H9 (cell line): ENCODE results near the gene GRIP1. TPM values are rescaled to one million over a fixed set of nuclear protein-coding genes. Genes with fewer than 3 reads are reported as not detected.

Experiments
- DNase-seq: peaks from one replicate; pipeline ENCODE4 v3.0.0-alpha.2; 2017
- H2AFZ ChIP-seq: one replicate; pipeline ENCODE4 v1.6.1; 2013; ENCODE audit warnings: mild to moderate bottlenecking, low read length, control low read depth, moderate library complexity
- H2AK5ac ChIP-seq: 2 replicates; pipeline ENCODE4 v1.6.1; 2013; ENCODE audit warnings: low read length, control low read depth, mixed read lengths; ENCODE audit not compliant: insufficient read length
- H2BK120ac ChIP-seq: one replicate; pipeline ENCODE4 v1.6.1; 2013; ENCODE audit warnings: low read depth, mild to moderate bottlenecking, low read length, control low read depth, inconsistent platforms; ENCODE audit not compliant: poor library complexity, severe bottlenecking
- H2BK12ac ChIP-seq: 2 replicates; pipeline ENCODE4 v1.6.1; 2013; ENCODE audit warnings: low read length, control low read depth, mixed read lengths, low read depth; ENCODE audit not compliant: insufficient read length
- H2BK15ac ChIP-seq: 2 replicates; pipeline ENCODE4 v1.6.1; 2013; ENCODE audit warnings: low read depth, low read length, control low read depth
- H2BK20ac ChIP-seq: one replicate; pipeline ENCODE4 v1.6.1; 2013; ENCODE audit warnings: low read depth, mild to moderate bottlenecking, low read length, control low read depth, inconsistent platforms; ENCODE audit not compliant: poor library complexity, severe bottlenecking
- H2BK5ac ChIP-seq: 2 replicates; pipeline ENCODE4 v1.6.1; 2013; ENCODE audit warnings: low read length, control low read depth, mixed read lengths; ENCODE audit not compliant: insufficient read length
- H3K14ac ChIP-seq: 2 replicates; pipeline ENCODE4 v1.6.1; 2013; ENCODE audit warnings: low read length, control low read depth; ENCODE audit not compliant: insufficient read depth
- H3K18ac ChIP-seq: 2 replicates; pipeline ENCODE4 v1.6.1; 2013; ENCODE audit warnings: low read depth, mild to moderate bottlenecking, mixed read lengths, low read length, control low read depth; ENCODE audit not compliant: insufficient read length
- H3K23ac ChIP-seq: 2 replicates; pipeline ENCODE4 v1.6.1; 2013; ENCODE audit warnings: low read length, control low read depth, mixed read lengths, low read depth; ENCODE audit not compliant: insufficient read length
- H3K23me2 ChIP-seq: 2 replicates; pipeline ENCODE4 v1.6.1; 2013; ENCODE audit warnings: low read depth, mild to moderate bottlenecking, mixed read lengths, low read length, control low read depth; ENCODE audit not compliant: insufficient read length, poor library complexity, severe bottlenecking
- H3K27ac ChIP-seq: 2 replicates; pipeline ENCODE4 v1.5.1; 2013; ENCODE audit warnings: low read length, control low read depth, mixed read lengths, low read depth; ENCODE audit not compliant: insufficient read length
- H3K27me3 ChIP-seq: 2 replicates; pipeline ENCODE4 v1.6.1; 2013; ENCODE audit warnings: low read length, control low read depth, inconsistent platforms; ENCODE audit not compliant: insufficient read depth
- H3K4ac ChIP-seq: 2 replicates; pipeline ENCODE4 v1.6.1; 2013; ENCODE audit warnings: low read depth, mild to moderate bottlenecking, control low read depth, inconsistent platforms, low read length, moderate library complexity
- H3K4me1 ChIP-seq: 2 replicates; pipeline ENCODE4 v1.6.1; 2013; ENCODE audit warnings: low read length, control low read depth, inconsistent platforms; ENCODE audit not compliant: insufficient read depth
- H3K4me2 ChIP-seq: 2 replicates; pipeline ENCODE4 v1.6.1; 2013; ENCODE audit warnings: low read length, control low read depth, mixed read lengths; ENCODE audit not compliant: insufficient read length, insufficient read depth
- H3K56ac ChIP-seq: 2 replicates; pipeline ENCODE4 v1.6.1; 2013; ENCODE audit warnings: low read depth, mild to moderate bottlenecking, mixed read lengths, low read length, control low read depth; ENCODE audit not compliant: insufficient read length
- H3K79me1 ChIP-seq: 2 replicates; pipeline ENCODE4 v1.6.1; 2013; ENCODE audit warnings: low read depth, mild to moderate bottlenecking, moderate library complexity, low read length, control low read depth, inconsistent platforms; ENCODE audit not compliant: insufficient read depth, poor library complexity, severe bottlenecking
- H3K79me2 ChIP-seq: 2 replicates; pipeline ENCODE4 v1.6.1; 2013; ENCODE audit warnings: low read length, control low read depth, inconsistent platforms; ENCODE audit not compliant: insufficient read depth
- H3K9ac ChIP-seq: 2 replicates; pipeline ENCODE4 v1.6.1; 2013; ENCODE audit warnings: low read length, control low read depth, mixed read lengths; ENCODE audit not compliant: insufficient read length; ENCODE audit errors: extremely low read depth
- H3K9me3 ChIP-seq: one replicate; pipeline ENCODE4 v1.6.1; 2013; ENCODE audit warnings: low read depth, low read length, inconsistent platforms; ENCODE audit not compliant: control insufficient read depth
- H3T11ph ChIP-seq: one replicate; pipeline ENCODE4 v1.6.1; 2013; ENCODE audit warnings: mild to moderate bottlenecking, low read length, control low read depth, inconsistent platforms
- H4K20me1 ChIP-seq: one replicate; pipeline ENCODE4 v1.6.1; 2013; ENCODE audit not compliant: control insufficient read depth, insufficient read length, insufficient read depth
- H4K5ac ChIP-seq: 2 replicates; pipeline ENCODE4 v1.6.1; 2013; ENCODE audit warnings: low read depth, mild to moderate bottlenecking, mixed read lengths, low read length, control low read depth; ENCODE audit not compliant: insufficient read length
- H4K8ac ChIP-seq: replicated peaks from 2 replicates; pipeline ENCODE4 v1.6.1; 2013; ENCODE audit warnings: low read length, control low read depth, mixed read lengths, low read depth; ENCODE audit not compliant: insufficient read length
- H4K91ac ChIP-seq: 2 replicates; pipeline ENCODE4 v1.6.1; 2013; ENCODE audit warnings: low read depth, mild to moderate bottlenecking, moderate library complexity, mixed read lengths, low read length, control low read depth; ENCODE audit not compliant: insufficient read length
- H3K27ac Mint-ChIP-seq, 3 experiments: 2 replicates in 2 of 3; 3 replicates in 1 of 3; pipeline ENCODE4 v1.8.0; 2020 to 2021; ENCODE audit warnings: mixed read lengths in 3 of 3, mild to moderate bottlenecking in 1 of 3, moderate library complexity in 1 of 3
- H3K27me3 Mint-ChIP-seq: 2 replicates; pipeline ENCODE4 v1.8.0; 2021; ENCODE audit warnings: low read depth, mild to moderate bottlenecking, moderate library complexity, mixed read lengths
- H3K36me3 Mint-ChIP-seq, 3 experiments: 2 replicates in 2 of 3; 3 replicates in 1 of 3; pipeline ENCODE4 v1.8.0; 2020 to 2021; ENCODE audit warnings: low read depth in 3 of 3, mixed read lengths in 3 of 3; ENCODE audit not compliant: insufficient read depth in 1 of 3
- H3K4me1 Mint-ChIP-seq, 2 experiments: 2 replicates each; pipeline ENCODE4 v1.8.0; 2020; ENCODE audit warnings: mixed read lengths in 2 of 2
- H3K4me3 Mint-ChIP-seq, 2 experiments: 2 replicates in 1 of 2; 3 replicates in 1 of 2; pipeline ENCODE4 v1.8.0; 2020 to 2021; ENCODE audit warnings: mild to moderate bottlenecking in 2 of 2, mixed read lengths in 2 of 2, moderate library complexity in 1 of 2
- H3K9me3 Mint-ChIP-seq, 2 experiments: 2 replicates in 1 of 2; 3 replicates in 1 of 2; pipeline ENCODE4 v1.8.0; 2020; ENCODE audit warnings: mild to moderate bottlenecking in 2 of 2, mixed read lengths in 2 of 2, moderate library complexity in 1 of 2
- CTCF ChIP-seq: fragments of 200-600 bp; sonication (generic); conservative IDR thresholded peaks from 3 replicates; pipeline ENCODE4 v1.8.0; 2021; ENCODE audit warnings: antibody characterized with exemption, mild to moderate bottlenecking
- WGBS: extraction: QIAGEN DNeasy Blood & Tissue Kit; methylation state at CpG from one replicate; pipeline ENCODE4 v1.1.7; 2013; ENCODE audit warnings: missing lambda C conversion rate, low lambda C conversion rate, mixed read lengths; ENCODE audit not compliant: insufficient read length; ENCODE audit errors: extremely low coverage; 5-methylcytosine and 5-hydroxymethylcytosine counted together
- total RNA-seq: library from RNA; stranded (reverse); gene quantifications from 2 replicates; pipeline ENCODE4 v1.2.1, GENCODE V29; 2021

GRIP1 gene
- total RNA-seq, 1 experiment from 2014 or later: 19.5 TPM

- peaks cover 0 to 1% of the 10 kb centered on the region in 2 experiments; a peak in 2 of 5 replicates for H3K9me3 Mint-ChIP-seq
- H3K4me3 Mint-ChIP-seq: no peak overlapping the region
- WGBS: no CpG with 5 or more reads among the region's 2 CpGs
- Histone ChIP-seq H4K5ac (no peak overlapping the region), H3K23me2 (no peaks in the 10 kb centered on the region), H3K9ac (no peak overlapping the region), H3K79me1 (no peaks in the 10 kb centered on the region), H4K91ac (no peak overlapping the region), H2BK15ac (no peak overlapping the region), H3K4me1 (no peaks in the 10 kb centered on the region), H2AK5ac (no peak overlapping the region), H3T11ph (no peak overlapping the region), H3K27ac (no peak overlapping the region), H3K4ac (no peak overlapping the region), H4K20me1 (no peaks in the 10 kb centered on the region), H4K8ac (no peak overlapping the region), H2AFZ (no peak overlapping the region), H3K9me3 (no peaks in the 10 kb centered on the region), H2BK20ac (no peak overlapping the region), H3K4me2 (no peak overlapping the region), H2BK12ac (no peak overlapping the region), H3K79me2 (no peaks in the 10 kb centered on the region), H3K27me3 (no peaks in the 10 kb centered on the region), H3K56ac (no peak overlapping the region), H2BK5ac (no peak overlapping the region), H3K14ac (no peak overlapping the region), H3K18ac (no peak overlapping the region), H3K23ac (no peak overlapping the region), H2BK120ac (no peak overlapping the region)
- no peaks in the 10 kb centered on the region for H3K27me3 Mint-ChIP-seq
- TF ChIP-seq CTCF: no peak
- no peak for DNase-seq
- H3K36me3 Mint-ChIP-seq: no peaks in the 10 kb centered on the region
- no peaks in the 10 kb centered on the region for H3K4me1 Mint-ChIP-seq
- no peak overlapping the region for H3K27ac Mint-ChIP-seq
Measured at GRCh38 chr12:66719862-66720261, 41.0 kb upstream of the GRIP1 start.
